ENCODE measurements around the gene GALNT5.
"Not testable (repeated sequence)": the region's sequence is repeated elsewhere in the genome, so short reads cannot be mapped to it uniquely, and the experiment has no call there.

Gene GALNT5

DNA sequence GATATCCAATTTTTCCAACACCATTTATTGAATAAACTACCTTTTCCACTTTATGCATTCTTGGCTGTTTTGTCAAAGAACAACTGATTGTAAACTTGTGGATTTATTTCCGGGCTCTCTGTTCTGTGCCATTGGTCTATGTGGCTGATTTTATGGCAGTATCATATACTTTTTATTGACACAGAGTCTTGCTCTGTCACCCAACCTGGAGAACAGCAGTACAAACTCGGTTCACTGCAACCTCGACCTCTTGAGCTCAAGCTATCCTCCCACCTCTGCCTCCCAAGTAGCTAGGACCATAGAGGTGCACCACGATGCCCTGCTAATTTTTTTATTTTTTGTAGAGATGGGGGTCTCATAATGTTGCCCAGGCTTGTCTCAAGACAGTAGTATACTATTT, 6.7 kb upstream of the GALNT5 start:
- no peak for DNase-seq

DNA sequence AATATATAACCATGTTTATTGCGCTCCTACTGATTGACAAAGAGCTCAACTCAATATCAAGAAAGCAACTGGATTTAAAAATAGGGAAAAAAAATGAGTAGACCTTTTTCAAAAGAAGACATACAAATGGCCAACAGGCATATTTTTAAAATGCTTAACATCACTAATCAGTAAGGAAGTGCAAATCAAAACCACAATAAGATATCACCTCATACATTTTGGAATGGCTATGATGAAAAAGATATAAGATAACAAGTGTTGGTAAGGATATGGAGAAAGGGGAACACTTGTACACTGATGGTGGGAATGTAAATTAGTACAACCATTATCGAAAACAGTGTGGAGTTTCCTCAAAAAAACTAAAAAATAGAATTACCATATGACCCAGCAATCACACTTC, 5.6 kb upstream of the GALNT5 start:
- DNase-seq, result no peak

DNA sequence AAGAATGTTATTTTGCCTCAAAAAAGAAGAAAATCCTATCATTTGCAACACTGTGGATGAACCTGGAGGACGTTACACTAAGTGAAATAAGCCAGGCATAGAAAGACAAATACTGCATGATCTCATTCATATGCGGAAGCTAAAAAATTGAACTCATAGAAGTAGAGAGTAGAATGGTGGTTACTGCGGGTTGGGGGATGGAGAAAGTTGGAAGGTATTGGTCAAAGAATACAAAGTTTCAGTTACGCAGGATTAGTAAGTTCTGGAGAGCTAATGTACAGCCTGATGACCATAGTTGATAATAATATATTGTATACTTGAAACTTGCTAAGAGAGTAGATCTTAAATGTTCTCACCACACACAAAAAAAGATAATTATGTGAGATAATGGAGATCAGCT, 5.0 kb upstream of the GALNT5 start:
- no peak for DNase-seq

DNA sequence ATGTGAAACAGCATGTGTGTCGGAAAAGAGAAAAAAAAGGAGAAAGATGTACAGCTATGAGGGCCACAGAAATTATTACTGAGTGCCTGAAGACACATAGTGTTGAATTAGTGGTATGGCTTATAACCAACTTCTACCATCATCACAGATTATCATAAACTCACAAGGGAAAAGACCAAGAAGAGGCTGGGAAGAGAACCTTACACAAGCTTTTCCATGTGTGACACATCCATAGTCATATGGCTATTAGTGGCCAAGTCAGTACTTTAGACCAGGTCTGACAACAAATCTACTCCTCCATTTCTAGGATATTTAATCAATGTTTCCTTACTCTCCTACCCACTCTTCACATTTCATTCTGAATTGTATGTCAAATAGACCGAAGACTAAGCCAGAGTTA, 3.5 kb upstream of the GALNT5 start:
- no peak for DNase-seq

DNA sequence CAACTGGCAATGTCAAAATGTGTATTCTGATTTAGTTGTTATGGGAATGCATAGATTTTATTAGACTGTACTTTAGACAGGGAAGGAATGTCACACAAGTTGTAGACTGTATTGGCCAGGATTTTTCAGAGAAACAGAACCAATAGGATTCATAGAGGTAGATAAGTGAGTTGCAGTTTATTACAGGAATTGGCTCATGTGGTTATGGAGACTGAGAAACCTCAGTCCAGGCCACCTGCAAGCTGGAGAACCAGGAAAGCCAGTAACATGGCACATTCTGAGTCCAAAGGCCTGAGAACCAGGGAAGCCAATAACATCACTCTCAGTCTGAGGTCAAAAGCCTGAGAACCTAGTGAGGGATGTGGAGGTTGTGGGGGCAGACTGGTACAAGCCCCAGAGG, 1.8 kb upstream of the GALNT5 start:
- DNase-seq, result no peak

DNA sequence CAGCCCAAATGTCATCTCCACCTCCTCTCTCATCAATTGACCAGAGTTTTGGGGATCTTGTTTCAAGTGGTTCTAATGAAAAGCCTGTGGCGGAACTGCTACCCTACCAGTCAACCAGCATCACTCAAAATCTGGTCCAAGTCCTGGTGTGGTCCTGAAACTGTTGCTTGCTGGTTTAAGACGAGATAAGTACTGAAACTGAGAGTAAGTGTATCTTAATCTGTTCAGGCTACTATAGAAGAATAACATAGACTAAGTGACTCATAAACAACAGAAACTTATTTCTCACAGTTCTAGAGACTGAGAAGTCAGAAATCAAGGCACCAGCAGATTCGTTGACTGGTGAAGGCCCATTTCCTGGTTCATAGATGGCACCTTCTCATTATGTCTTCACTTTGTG, 879 bp upstream of the GALNT5 start:
- no peak for DNase-seq

DNA sequence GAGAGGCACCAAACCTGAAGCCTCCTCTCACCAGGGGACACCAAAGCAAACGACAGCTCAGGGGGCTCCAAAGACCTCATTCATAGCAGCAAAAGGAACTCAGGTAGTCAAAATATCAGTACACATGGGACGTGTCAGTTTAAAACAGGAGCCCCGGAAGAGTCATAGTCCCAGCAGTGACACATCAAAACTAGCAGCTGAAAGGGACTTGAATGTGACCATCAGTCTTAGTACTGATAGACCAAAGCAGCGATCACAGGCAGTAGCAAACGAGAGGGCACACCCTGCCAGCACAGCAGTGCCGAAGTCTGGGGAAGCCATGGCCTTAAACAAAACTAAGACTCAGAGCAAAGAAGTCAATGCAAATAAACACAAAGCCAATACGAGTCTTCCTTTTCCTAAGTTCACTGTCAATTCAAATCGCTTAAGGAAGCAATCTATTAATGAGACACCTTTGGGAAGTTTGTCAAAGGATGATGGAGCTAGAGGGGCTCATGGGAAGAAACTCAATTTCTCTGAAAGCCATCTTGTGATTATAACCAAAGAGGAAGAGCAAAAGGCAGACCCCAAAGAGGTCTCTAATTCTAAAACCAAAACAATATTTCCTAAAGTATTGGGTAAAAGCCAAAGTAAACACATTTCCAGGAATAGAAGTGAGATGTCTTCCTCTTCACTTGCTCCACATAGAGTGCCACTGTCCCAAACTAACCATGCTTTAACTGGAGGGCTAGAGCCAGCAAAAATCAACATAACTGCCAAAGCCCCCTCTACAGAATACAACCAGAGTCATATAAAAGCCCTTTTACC, 1.2 kb downstream of the GALNT5 start:
- DNase-seq, result no peak

DNA sequence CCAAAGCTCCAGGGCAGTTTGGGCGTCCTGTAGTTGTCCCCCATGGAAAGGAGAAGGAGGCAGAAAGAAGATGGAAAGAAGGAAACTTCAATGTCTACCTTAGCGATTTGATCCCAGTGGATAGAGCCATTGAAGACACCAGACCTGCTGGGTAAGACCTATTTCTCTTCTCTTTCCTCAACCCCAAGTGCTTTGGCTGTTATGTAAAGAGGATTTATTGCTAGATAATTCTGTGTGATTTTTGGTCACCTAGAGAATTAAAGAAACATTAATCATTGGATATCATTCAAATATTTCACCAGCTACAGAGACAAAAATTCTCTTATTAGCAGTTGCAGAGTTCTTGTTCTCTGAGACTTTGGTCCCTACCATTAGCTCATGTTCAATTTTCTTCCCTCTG, 1.9 kb downstream of the GALNT5 start:
- no peak for DNase-seq

DNA sequence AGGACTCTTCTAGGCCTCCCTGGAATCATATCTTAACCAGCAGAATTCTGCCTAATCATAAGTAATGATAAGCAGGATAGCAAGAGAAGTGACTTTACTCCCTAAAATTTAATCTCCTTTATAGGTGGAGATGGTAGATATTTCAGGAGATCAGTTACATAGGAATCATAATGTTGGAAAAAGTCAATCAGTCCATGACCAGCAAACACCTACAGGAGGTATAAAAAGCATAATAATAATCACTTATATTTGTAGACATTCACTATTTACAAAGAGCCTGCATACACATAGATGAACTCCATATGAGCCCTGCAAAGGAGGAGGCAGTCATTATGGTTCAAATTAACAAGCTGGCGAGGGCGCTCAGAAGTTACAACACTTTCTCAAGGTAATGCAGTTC, 2.5 kb downstream of the GALNT5 start:
- DNase-seq, result no peak

DNA sequence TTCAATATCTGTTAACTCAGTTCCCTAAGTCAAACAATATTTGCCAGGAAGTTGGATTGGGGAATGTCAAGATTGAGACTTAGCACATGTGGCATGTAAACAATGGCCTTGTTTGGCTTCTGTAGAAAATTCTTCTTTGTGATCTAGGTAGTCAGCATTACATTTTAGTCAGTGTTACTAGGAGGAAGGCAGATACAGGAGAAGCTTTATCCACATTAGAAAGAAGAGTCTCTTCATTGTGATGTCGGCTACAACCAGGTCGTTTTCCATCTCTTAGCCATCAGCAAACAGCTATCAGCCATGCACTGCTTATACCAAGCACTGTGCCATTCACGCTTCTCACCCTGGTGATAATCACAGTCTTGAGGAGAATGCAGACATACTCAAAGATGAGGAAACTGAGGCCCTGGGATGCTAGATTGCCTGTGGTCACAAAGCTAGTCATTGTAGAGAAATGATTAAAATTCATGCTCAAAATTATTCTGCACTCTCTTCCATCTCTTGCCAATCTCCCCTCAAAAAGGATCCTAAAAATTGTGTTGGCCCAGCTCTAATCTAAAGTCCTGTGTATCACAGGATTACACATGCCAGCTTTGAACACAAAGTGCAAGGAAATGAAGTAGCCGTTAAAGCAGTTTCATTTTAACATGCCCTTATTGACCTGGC, 3.2 kb downstream of the GALNT5 start:
- no peak for DNase-seq

DNA sequence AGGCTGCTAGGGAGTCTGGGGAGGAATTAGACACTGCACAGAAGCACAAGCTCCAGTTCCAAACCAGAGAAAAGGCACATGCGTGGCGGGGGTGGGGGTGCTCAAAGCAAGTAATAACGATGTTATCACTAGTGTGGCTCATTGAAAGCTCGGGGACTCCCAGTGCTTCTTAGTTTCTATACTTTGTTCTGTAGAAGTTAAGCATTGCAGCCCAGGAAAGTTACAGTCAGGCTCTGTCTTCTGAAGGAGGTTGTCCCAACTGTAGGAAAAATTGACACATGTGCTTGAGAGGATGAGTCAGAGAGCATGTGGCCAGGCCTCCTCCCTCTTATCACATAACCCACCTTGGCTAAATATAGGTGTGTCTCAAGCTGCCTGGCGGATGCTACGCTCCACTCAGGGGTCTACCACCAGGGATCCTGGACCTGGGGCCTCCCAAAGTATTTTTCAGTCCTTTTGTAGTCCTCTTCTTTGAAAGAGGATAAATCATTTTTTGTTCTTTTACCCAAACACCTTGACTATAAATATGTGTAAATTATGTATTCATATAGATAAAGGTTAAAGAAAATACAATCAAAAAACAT, 3.8 kb downstream of the GALNT5 start:
- peak; percentile 53 for DNase-seq

DNA sequence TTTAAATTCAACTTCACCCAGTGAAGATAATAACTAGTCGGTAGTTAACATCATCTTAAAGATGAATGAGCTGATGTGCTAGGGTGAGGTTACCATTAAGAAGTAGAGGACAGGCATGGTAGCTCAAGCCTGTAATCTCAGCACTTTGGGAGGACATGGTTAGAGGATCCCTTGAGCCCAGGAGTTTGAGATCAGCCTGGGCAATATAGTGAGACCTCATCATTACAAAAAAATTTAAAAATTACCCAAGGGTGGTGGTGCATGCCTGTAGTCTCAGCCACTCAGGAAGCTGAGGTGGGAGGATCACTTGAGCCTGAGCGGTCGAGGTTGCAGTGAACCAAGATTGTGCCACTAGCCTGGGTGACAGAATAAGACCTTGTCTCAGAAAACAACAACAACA, 4.7 kb downstream of the GALNT5 start:
- no peak for DNase-seq

DNA sequence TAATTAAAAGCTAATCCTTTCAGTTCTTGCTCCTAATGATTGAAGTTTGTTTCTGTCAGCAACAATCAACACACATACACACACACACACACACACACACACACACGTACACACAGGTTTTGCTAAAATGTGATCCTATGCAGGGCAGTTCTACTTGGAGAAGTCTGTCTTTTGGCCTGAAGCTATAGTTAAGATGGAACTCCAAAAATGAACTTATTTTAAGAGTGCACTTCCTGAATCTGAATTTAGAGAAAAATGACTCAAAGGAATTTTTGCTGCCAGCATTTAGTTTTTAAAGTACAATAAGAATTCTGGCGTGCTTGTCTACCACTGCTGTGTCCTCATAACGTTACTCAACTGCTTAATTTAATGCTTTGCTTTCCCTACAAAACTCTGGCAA, 6.6 kb downstream of the GALNT5 start:
- no peak for DNase-seq

DNA sequence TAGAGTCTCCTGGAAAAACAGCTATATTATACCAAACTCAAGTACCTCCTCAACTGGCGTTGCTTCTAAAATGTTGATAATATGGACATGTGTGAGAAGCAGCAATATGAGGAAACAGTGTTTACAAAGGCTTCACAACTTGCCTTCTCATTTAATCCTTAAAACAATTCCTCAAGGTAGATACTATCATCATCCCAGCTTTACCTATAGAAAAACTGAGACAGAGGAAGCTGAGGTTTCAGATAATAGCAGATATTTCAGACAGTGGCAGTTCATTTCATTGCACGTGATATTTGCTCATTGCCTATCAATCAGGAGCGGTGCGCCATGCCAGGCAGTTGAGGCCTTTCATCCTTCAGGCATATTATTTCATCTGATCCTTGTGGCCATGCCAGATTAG, 8.3 kb downstream of the GALNT5 start:
- no peak for DNase-seq

DNA sequence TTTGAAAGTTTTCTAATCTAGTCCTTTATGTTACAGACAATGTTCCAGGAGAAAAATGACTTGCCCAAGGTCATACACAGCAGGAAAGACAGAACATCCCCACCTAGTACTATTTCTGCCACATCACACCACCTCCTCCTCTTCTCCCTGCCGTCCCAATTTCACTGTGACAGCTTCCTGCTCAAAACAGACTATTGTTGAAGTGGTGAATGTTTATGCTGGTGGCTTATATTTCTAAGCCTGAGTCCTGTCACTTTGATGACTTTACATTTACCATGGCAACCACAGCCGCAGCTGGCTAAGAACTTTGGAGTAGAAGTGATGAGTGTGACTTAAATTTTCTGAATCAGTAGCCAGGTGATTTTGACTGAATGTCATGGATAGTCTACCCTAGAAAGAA, 10.0 kb downstream of the GALNT5 start:
- DNase-seq, result no peak

DNA sequence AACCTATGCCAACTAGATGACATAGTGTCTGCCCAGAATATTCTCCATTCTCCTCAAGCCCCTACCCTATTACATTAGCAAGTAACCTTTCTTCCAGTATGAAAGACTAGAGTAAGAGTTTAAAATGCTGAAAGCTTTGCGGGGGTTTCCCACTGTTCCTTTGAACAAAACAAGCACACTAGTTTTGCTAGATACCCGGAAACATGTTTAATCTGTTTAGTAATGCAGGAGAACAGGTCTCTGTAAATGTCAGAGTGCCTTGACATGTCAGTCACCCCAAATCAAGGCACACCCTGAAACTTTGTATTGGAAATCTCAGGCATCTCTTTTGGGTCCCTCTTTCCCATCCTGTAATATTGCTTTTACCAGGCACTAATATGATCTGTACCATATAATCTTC, 11.6 kb downstream of the GALNT5 start:
- DNase-seq, result no peak

DNA sequence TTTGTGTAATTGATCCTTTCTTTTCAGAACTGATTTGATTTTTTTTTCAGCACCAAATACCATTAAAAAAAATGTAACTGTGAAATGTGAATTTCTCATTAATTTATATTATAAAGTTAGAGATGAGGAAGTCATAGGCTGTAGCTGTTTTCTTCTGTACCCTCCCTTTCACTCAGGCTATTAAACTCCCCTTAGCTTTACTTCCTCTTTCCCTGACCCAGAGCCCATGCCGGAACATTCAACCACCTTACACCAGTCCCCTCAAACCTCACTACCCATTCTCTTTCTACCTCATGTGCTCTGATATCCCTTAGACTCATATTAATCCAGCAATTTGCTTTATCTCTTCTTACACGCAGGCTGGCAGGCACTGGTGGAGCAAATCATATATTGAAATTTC, 12.4 kb downstream of the GALNT5 start:
- DNase-seq, result no peak

DNA sequence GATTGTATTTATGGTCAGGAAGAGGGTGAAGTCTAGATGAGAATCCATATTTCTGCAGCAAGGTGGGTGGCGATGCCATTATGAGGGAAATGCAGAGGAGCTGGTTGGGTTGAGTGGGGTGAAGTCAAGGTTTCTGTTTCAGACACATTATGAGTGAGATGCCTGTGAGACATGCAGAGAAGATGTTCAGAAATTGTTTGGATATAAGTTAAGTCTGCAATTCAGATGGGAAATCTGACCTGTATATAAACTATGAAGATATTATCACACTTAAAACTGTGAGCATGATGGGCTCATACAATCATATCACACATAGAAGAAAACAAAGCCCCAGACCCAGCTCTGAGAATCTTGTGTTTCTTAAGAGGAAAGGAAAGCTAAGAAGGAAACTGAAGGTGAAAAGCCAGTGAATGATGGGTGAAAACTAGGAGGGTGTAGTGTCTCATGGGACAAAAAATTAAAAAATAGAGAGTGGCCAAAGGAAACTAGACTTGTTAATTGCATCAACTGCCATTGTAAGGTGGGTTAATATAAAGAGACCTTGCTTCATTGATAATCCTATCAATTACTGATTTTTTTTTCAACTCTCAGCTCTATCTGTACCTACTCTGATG, 14.2 kb downstream of the GALNT5 start:
- no peak for DNase-seq

DNA sequence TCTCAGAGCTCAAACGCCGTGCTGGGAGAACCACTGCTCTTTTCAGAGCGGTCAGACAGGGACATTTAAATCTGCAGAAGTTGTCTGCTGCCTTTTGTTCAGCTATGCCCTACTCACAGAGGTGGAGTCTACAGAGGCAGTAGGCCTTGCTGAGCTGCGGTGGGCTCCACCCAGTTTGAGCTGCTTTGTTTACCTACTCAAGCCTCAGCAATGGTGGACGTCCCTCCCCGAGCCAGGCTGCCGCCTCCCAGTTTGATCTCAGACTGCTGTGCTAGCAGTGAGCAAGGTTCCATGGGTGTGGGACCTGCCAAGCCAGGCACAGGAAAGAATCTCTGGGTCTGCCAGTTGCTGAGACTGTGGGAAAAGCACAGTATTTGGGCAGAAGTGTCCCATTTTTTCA, 21.8 kb downstream of the GALNT5 start:
- not testable (repeated sequence) for DNase-seq

DNA sequence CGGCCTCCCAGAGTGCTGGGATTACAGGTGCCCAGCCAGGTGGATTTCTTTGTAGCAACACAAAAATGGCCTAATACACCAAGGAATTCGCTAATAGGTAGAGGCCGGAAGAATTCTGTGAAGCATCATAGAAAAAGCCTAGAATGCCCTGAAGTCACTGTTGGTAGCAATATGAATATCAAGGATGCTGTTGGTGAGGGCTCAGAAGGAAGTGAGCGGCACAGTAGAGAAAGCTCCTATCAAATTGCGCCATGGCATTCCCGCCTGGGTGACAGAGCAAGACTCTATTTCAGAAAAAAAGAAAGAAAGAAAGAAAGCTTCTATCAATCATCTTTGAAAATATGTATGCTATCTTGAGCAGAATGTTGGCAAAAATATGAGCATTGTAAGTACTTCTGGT, 23.8 kb downstream of the GALNT5 start:
- no peak for DNase-seq

DNA sequence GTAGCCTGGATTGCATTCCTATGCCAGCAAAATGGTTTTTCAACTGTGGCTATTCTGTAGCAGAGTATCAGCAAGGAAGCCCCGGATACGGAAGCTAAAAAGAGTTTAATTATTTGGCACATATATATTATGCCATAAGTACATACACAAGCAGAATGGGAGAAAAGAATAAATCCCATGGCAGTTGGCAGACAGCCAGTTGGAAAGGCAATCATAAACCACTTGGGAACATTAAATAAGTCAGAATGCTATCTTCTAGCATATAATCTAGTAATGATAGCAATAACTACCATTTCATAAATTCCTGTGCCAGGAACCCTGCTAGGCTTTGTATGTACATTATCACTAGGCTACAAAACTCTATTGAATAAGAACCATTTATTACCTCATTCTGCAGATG, 26.0 kb downstream of the GALNT5 start:
- DNase-seq, result no peak

DNA sequence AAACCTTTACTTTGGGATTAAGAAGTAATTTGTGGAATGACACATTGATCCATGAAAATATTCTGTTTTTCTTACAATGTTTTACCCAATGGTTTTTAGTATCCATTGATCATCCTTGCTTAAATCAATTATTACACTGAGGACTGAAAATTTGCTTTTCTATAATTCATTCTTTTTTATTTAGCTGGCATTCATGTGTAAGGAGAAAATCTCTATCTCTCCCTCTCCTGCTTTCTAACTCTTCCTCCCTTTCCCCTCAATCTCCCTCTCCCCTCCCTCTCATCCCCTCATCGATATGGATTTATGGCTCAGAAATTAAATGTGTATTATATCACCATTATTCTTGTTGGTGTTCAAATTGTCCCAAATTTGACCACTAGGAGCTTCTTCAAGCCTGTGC, 29.7 kb downstream of the GALNT5 start:
- no peak for DNase-seq

DNA sequence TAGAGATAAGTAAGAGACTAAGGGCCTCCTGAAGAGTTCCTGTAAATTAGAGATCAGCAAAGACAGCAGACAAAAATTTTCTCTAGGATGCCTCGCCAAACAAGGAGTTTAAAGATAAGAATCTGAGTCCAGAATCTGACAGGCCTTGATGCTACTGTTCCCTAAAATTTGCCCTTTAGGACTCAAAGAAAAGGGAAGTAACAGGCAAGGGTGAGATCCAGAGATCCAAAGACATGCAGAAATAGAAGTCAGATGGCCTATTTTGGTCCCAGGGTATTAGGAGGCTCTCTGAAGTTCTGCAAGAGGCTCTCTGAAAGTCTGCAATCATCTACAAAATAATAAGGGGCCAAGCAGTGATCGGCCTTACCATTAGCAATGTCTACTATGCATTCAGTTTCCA, 33.0 kb downstream of the GALNT5 start:
- DNase-seq, result no peak

DNA sequence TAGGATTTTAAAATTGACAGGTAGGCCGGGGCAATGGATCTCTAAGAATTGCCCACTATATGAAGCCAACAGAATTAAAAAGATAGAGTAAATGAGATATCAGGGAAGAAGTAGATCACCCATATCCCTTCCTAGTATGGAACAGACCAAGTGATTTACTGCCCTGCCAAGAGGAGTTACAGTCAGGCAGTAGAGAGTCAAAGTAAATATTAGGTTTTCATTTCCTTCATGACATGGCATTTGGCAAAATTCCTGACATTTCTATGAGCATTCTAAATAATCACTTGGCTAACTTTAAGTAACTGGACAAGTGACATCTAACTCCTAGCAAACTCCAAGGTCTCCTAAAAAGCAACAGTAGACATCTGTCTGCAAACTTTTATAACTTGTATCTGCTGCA, 33.5 kb downstream of the GALNT5 start:
- DNase-seq, result no peak

Measured in stimulated activated CD4-positive, alpha-beta T cell treated with anti-CD3 and anti-CD28 coated beads, Interleukin-12 subunit alpha, Interleukin-12 subunit beta, amount 100 ng/mL, for 4 hours (primary cell).